OCI-LY7 (cell line): ENCODE measurements around the gene KRT3. TPM values are rescaled to one million over a fixed set of nuclear protein-coding genes. Genes with fewer than 3 reads are reported as not detected.

ENCODE experiments used
- BruUV-seq: library from RNA; stranded (reverse); fragments of 400-500 nt; replicated peaks from 2 replicates; lab custom pipeline; 2021; lab: Mats Ljungman, UMichigan
- CTCF ChIA-PET: fragments of 300-600 bp; sonication (Branson Sonifier 250); formaldehyde crosslinking; loops from one replicate; lab custom pipeline; 2022; ENCODE audit warnings: antibody characterized with exemption; ENCODE audit not compliant: unreplicated experiment; lab: Charles Lee
- POLR2A ChIA-PET: fragments of 300-600 bp; sonication (Branson Sonifier 250); formaldehyde crosslinking; loops from one replicate; lab custom pipeline; 2022; ENCODE audit warnings: antibody characterized with exemption; lab: Charles Lee
- DNase-seq: peaks from one replicate; pipeline ENCODE4 v3.0.0-alpha.2; 2015; ENCODE audit warnings: low spot score
- H2AFZ ChIP-seq: fragments of 200-600 bp; sonication (generic), shearing (Covaris generic); 2 replicates; pipeline ENCODE4 v1.6.1; 2014; ENCODE audit warnings: mild to moderate bottlenecking, antibody characterized with exemption, low read length, moderate library complexity
- H3K27ac ChIP-seq: fragments of 200-600 bp; sonication (generic); 2 replicates; pipeline ENCODE4 v1.5.1; 2014; ENCODE audit warnings: mixed run types, low read depth, mild to moderate bottlenecking, moderate library complexity, low read length, inconsistent platforms; ENCODE audit not compliant: poor library complexity, severe bottlenecking
- H3K36me3 ChIP-seq: fragments of 200-600 bp; sonication (generic); 2 replicates; pipeline ENCODE4 v1.6.1; 2014; ENCODE audit warnings: mild to moderate bottlenecking, antibody characterized with exemption, low read length, moderate library complexity, mixed read lengths; ENCODE audit not compliant: insufficient read depth
- H3K4me1 ChIP-seq: fragments of 200-600 bp; sonication (generic); 2 replicates; pipeline ENCODE4 v1.5.1; 2014; ENCODE audit warnings: mild to moderate bottlenecking, low read length; ENCODE audit not compliant: insufficient read depth, poor library complexity, severe bottlenecking
- H3K4me2 ChIP-seq: fragments of 200-600 bp; sonication (generic); 2 replicates; pipeline ENCODE4 v1.6.1; 2014; ENCODE audit warnings: mild to moderate bottlenecking, low read length
- H3K4me3 ChIP-seq: fragments of 200-600 bp; sonication (generic); 2 replicates; pipeline ENCODE4 v1.5.1; 2014; ENCODE audit warnings: mild to moderate bottlenecking, low read depth, low read length; ENCODE audit not compliant: poor library complexity, severe bottlenecking
- H3K79me2 ChIP-seq: fragments of 200-600 bp; sonication (generic); 2 replicates; pipeline ENCODE4 v1.6.1; 2016; ENCODE audit warnings: low read depth, mild to moderate bottlenecking, low read length, moderate library complexity, mixed read lengths; ENCODE audit not compliant: insufficient read depth
- H3K9me2 ChIP-seq: fragments of 200-600 bp; sonication (generic); 2 replicates; pipeline ENCODE4 v1.6.1; 2016; ENCODE audit warnings: mild to moderate bottlenecking, low read length, mixed read lengths; ENCODE audit not compliant: insufficient read depth
- H3K9me3 ChIP-seq: fragments of 200-600 bp; sonication (generic); 2 replicates; pipeline ENCODE4 v1.6.1; 2014; ENCODE audit warnings: mild to moderate bottlenecking, mixed run types, low read length, mixed read lengths
- H4K20me1 ChIP-seq: fragments of 200-600 bp; sonication (generic); 2 replicates; pipeline ENCODE4 v1.6.1; 2014; ENCODE audit warnings: mild to moderate bottlenecking, antibody characterized with exemption, low read length, moderate library complexity, mixed read lengths; ENCODE audit not compliant: insufficient read depth
- EZH2phosphoT487 ChIP-seq: fragments of 200-600 bp; sonication (generic); IDR thresholded peaks from 2 replicates; pipeline ENCODE4 v1.6.1; 2018; ENCODE audit warnings: low read depth, borderline replicate concordance, mild to moderate bottlenecking, mixed run types, antibody characterized with exemption, low read length, moderate library complexity, mixed read lengths
- intact Hi-C: fragments of 100-400 bp; cut with micrococcal nuclease; formaldehyde crosslinking; loops from one replicate; pipeline ENCODE4 v1.10.0; 2022; ENCODE audit not compliant: unreplicated experiment
- total RNA-seq, 2 experiments: library from RNA; depleted of rRNA in 1 of 2; stranded (reverse); fragments of >200 nt in 1 of 2; shearing (Covaris generic) in 1 of 2; gene quantifications; 2 replicates each; pipeline ENCODE4 v1.2.3, GENCODE V29; 2014 to 2022
- TF ChIP-seq, protein P1 (sequence below): fragments of 200-600 bp; sonication (generic); conservative IDR thresholded peaks from 2 replicates; pipeline ENCODE4 v1.5.1; 2014; ENCODE audit warnings: mild to moderate bottlenecking, antibody characterized with exemption, low read length, moderate library complexity, mixed read lengths

The KRT3 gene
- total RNA-seq, 2 experiments from 2014 or later: not detected

- no peak for TF ChIP-seq EZH2phosphoT487
- TF ChIP-seq, protein P1, sequence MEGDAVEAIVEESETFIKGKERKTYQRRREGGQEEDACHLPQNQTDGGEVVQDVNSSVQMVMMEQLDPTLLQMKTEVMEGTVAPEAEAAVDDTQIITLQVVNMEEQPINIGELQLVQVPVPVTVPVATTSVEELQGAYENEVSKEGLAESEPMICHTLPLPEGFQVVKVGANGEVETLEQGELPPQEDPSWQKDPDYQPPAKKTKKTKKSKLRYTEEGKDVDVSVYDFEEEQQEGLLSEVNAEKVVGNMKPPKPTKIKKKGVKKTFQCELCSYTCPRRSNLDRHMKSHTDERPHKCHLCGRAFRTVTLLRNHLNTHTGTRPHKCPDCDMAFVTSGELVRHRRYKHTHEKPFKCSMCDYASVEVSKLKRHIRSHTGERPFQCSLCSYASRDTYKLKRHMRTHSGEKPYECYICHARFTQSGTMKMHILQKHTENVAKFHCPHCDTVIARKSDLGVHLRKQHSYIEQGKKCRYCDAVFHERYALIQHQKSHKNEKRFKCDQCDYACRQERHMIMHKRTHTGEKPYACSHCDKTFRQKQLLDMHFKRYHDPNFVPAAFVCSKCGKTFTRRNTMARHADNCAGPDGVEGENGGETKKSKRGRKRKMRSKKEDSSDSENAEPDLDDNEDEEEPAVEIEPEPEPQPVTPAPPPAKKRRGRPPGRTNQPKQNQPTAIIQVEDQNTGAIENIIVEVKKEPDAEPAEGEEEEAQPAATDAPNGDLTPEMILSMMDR: no peak
- ChIA-PET POLR2A (no interaction called here), CTCF (no interaction called here)
- H3K79me2 ChIP-seq: no peaks in the 10 kb centered on the region
- intact Hi-C loops: no loop called here
- no peak overlapping the region for H3K4me2 ChIP-seq
- no peaks in the 10 kb centered on the region for H3K9me2 ChIP-seq
- no peaks in the 10 kb centered on the region for H4K20me1 ChIP-seq
- H3K9me3 ChIP-seq: no peaks in the 10 kb centered on the region
- H3K4me3 ChIP-seq: no peak overlapping the region
- H3K4me1 ChIP-seq: no peaks in the 10 kb centered on the region
- BruUV-seq: no TSS peak
- H3K27ac ChIP-seq: no peak overlapping the region
- DNase-seq: no peak
- H3K36me3 ChIP-seq: no peaks in the 10 kb centered on the region
- no peak overlapping the region for H2AFZ ChIP-seq
Measured at GRCh38 chr12:52748578-52748977, 47.3 kb downstream of the KRT3 start.

DNA sequence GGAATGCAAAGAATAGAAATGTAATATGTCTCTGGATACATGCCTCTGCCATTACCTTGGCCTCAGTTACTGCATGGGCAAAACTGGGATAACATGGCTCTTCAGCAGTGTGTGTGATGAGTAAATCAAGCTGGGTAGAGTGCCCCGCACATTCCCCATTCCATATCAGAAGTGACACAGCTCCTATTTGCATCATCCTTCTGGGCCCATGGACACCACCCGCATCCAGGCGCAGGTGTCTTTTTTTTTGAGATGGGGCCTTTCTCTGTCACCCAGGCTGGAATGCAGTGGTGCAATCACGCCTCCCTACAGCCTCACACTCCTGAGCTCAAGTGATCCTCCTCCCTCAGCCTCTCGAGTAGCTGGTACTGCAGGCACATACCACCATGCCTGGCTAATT lies 50.4 kb downstream of the KRT3 start:
- no peaks in the 10 kb centered on the region for H3K9me2 ChIP-seq
- H2AFZ ChIP-seq: no peak overlapping the region
- no peaks in the 10 kb centered on the region for H4K20me1 ChIP-seq
- H3K4me2 ChIP-seq: no peak overlapping the region
- TF ChIP-seq, protein P1: no peak
- no peak for TF ChIP-seq EZH2phosphoT487
- H3K4me1 ChIP-seq: no peaks in the 10 kb centered on the region
- ChIA-PET POLR2A (no interaction called here), CTCF (interaction anchor here (0.6 kb wide), 1 partner anchor 25 kb away, joined by 3 read pairs; no protein-coding TSS in a partner anchor)
- H3K36me3 ChIP-seq: no peaks in the 10 kb centered on the region
- H3K9me3 ChIP-seq: no peaks in the 10 kb centered on the region
- H3K79me2 ChIP-seq: no peaks in the 10 kb centered on the region
- H3K27ac ChIP-seq: no peak overlapping the region
- no TSS peak for BruUV-seq
- no peak for DNase-seq
- intact Hi-C loops: no loop called here
- no peak overlapping the region for H3K4me3 ChIP-seq

- BruUV-seq: no TSS peak
- TF ChIP-seq, protein P1: no peak
- TF ChIP-seq EZH2phosphoT487: no peak
- CTCF ChIA-PET: no interaction called here
Measured at GRCh38 chr12:52744493-52745156, 51.3 kb downstream of the KRT3 start.

More at GRCh38 chr12:52744493-52745156, 51.3 kb downstream of the KRT3 start:
- DNase-seq: no peak
- no peak overlapping the region for H3K4me2 ChIP-seq
- H3K4me1 ChIP-seq: no peaks in the 10 kb centered on the region
- POLR2A ChIA-PET: no interaction called here
- H3K9me2 ChIP-seq: no peaks in the 10 kb centered on the region
- H3K4me3 ChIP-seq: no peak overlapping the region
- no peak overlapping the region for H3K27ac ChIP-seq
- no peaks in the 10 kb centered on the region for H3K9me3 ChIP-seq
- intact Hi-C loops: no loop called here
- H4K20me1 ChIP-seq: no peaks in the 10 kb centered on the region
- H3K36me3 ChIP-seq: no peaks in the 10 kb centered on the region
- H2AFZ ChIP-seq: no peak overlapping the region
- no peaks in the 10 kb centered on the region for H3K79me2 ChIP-seq
